ENCODE results near the gene MDFIC2. TPM values are rescaled to one million over a fixed set of nuclear protein-coding genes. Genes with fewer than 3 reads are reported as not detected.
"Not testable (repeated sequence)": the region's sequence is repeated elsewhere in the genome, so short reads cannot be mapped to it uniquely, and the experiment has no call there.

Gene MDFIC2
- total RNA-seq: not detected
- total RNA-seq: 0 reads per million in 2 donors

GRCh38 chr3:70312336-70312735, at the start of gene MDFIC2:
Gene MDFIC2 (minus strand): TSS chr3:70312638. CDS start chr3:70311973, 665 bp downstream.
- Mint-ChIP-seq H3K36me3 (ENCODE audit: low read depth) (no peaks in the 10 kb centered on the region), H3K27me3 (peaks cover 5% of the 10 kb centered on the region), H3K4me1 (no peaks in the 10 kb centered on the region), H3K27ac (no peak within 1 kb of the TSS), H3K4me3 (no peak within 1 kb of the TSS)
- ATAC-seq (no peak), DNase-seq (no peak)
- H3K9me3 ChIP-seq (ENCODE audit: control insufficient read depth, low read length, poor library complexity, severe bottlenecking): no peaks in the 10 kb centered on the region

- H3K4me1 Mint-ChIP-seq: no peaks in the 10 kb centered on the region
- H3K36me3 Mint-ChIP-seq (ENCODE audit: low read depth): no peaks in the 10 kb centered on the region
- H3K27ac Mint-ChIP-seq: no peak overlapping the region
- H3K9me3 ChIP-seq (ENCODE audit: control insufficient read depth, low read length, poor library complexity, severe bottlenecking): no peaks in the 10 kb centered on the region
- H3K4me3 Mint-ChIP-seq: no peak overlapping the region
- no peak for DNase-seq
- no peak for ATAC-seq
- no peaks in the 10 kb centered on the region for H3K27me3 Mint-ChIP-seq
These were observed 48.7 kb upstream of the MDFIC2 start for GRCh38 chr3:70360979-70361760.

GRCh38 chr3:70359711-70360110, 47.3 kb upstream of the MDFIC2 start:
- Mint-ChIP-seq H3K4me3 (no peak overlapping the region), H3K27ac (no peak overlapping the region), H3K36me3 (ENCODE audit: low read depth) (no peaks in the 10 kb centered on the region), H3K4me1 (no peaks in the 10 kb centered on the region), H3K27me3 (no peaks in the 10 kb centered on the region)
- H3K9me3 ChIP-seq (ENCODE audit: control insufficient read depth, low read length, poor library complexity, severe bottlenecking): no peaks in the 10 kb centered on the region
- ATAC-seq (no peak), DNase-seq (no peak)

- H3K36me3 Mint-ChIP-seq (ENCODE audit: low read depth): no peaks in the 10 kb centered on the region
- ATAC-seq (no peak), DNase-seq (no peak)
- H3K27me3 Mint-ChIP-seq: no peaks in the 10 kb centered on the region
- no peak overlapping the region for H3K27ac Mint-ChIP-seq
- no peaks in the 10 kb centered on the region for H3K4me1 Mint-ChIP-seq
- H3K9me3 ChIP-seq (ENCODE audit: control insufficient read depth, low read length, poor library complexity, severe bottlenecking): no peaks in the 10 kb centered on the region
- no peak overlapping the region for H3K4me3 Mint-ChIP-seq
These were observed 46.6 kb upstream of the MDFIC2 start for GRCh38 chr3:70358978-70359580.

- Mint-ChIP-seq H3K4me3 (no peak overlapping the region), H3K27me3 (peaks cover 12% of the 10 kb centered on the region), H3K27ac (no peak overlapping the region), H3K36me3 (ENCODE audit: low read depth) (peaks cover 2% of the 10 kb centered on the region), H3K4me1 (no peaks in the 10 kb centered on the region)
- no peak for ATAC-seq
- no peaks in the 10 kb centered on the region for H3K9me3 ChIP-seq (ENCODE audit: control insufficient read depth, low read length, poor library complexity, severe bottlenecking)
- no peak for DNase-seq
These were observed 39.8 kb upstream of the MDFIC2 start for GRCh38 chr3:70352215-70352614.

GRCh38 chr3:70342149-70342548, 29.7 kb upstream of the MDFIC2 start:
- peaks cover 1% of the 10 kb centered on the region for H3K27me3 Mint-ChIP-seq
- DNase-seq (no peak), ATAC-seq (no peak)
- no peaks in the 10 kb centered on the region for H3K9me3 ChIP-seq (ENCODE audit: control insufficient read depth, low read length, poor library complexity, severe bottlenecking)
- H3K4me3 Mint-ChIP-seq: no peak overlapping the region
- H3K4me1 Mint-ChIP-seq: no peaks in the 10 kb centered on the region
- no peak overlapping the region for H3K27ac Mint-ChIP-seq
- no peaks in the 10 kb centered on the region for H3K36me3 Mint-ChIP-seq (ENCODE audit: low read depth)

- DNase-seq; H3K4me1 Mint-ChIP-seq; H3K4me3 Mint-ChIP-seq; ATAC-seq; H3K27ac Mint-ChIP-seq; H3K27me3 Mint-ChIP-seq; H3K9me3 ChIP-seq (ENCODE audit: control insufficient read depth, low read length, poor library complexity, severe bottlenecking); H3K36me3 Mint-ChIP-seq (ENCODE audit: low read depth): not testable (repeated sequence)
These were observed 24.4 kb upstream of the MDFIC2 start for GRCh38 chr3:70336885-70337284.

- H3K4me3 Mint-ChIP-seq: no peak overlapping the region
- H3K4me1 Mint-ChIP-seq: no peaks in the 10 kb centered on the region
- H3K27ac Mint-ChIP-seq: no peak overlapping the region
- H3K36me3 Mint-ChIP-seq (ENCODE audit: low read depth): no peaks in the 10 kb centered on the region
- DNase-seq: no peak
- no peaks in the 10 kb centered on the region for H3K9me3 ChIP-seq (ENCODE audit: control insufficient read depth, low read length, poor library complexity, severe bottlenecking)
- no peaks in the 10 kb centered on the region for H3K27me3 Mint-ChIP-seq
- ATAC-seq: no peak
These were observed 20.6 kb upstream of the MDFIC2 start for GRCh38 chr3:70333080-70333479.

GRCh38 chr3:70315021-70315420, 2.6 kb upstream of the MDFIC2 start:
- H3K27me3 Mint-ChIP-seq: no peaks in the 10 kb centered on the region
- H3K27ac Mint-ChIP-seq: no peak overlapping the region
- no peaks in the 10 kb centered on the region for H3K4me1 Mint-ChIP-seq
- no peaks in the 10 kb centered on the region for H3K9me3 ChIP-seq (ENCODE audit: control insufficient read depth, low read length, poor library complexity, severe bottlenecking)
- no peak overlapping the region for H3K4me3 Mint-ChIP-seq
- H3K36me3 Mint-ChIP-seq (ENCODE audit: low read depth): no peaks in the 10 kb centered on the region
- DNase-seq (no peak), ATAC-seq (no peak)

- no peak overlapping the region for H3K27ac Mint-ChIP-seq
- H3K4me3 Mint-ChIP-seq: no peak overlapping the region
- no peak for DNase-seq
- peaks cover 5% of the 10 kb centered on the region for H3K27me3 Mint-ChIP-seq
- no peaks in the 10 kb centered on the region for H3K4me1 Mint-ChIP-seq
- H3K36me3 Mint-ChIP-seq (ENCODE audit: low read depth): no peaks in the 10 kb centered on the region
- ATAC-seq: no peak
- H3K9me3 ChIP-seq (ENCODE audit: control insufficient read depth, low read length, poor library complexity, severe bottlenecking): no peaks in the 10 kb centered on the region
These were observed 1.6 kb downstream of the MDFIC2 start for GRCh38 chr3:70310809-70311208.

- H3K9me3 ChIP-seq (ENCODE audit: control insufficient read depth, low read length, poor library complexity, severe bottlenecking): no peaks in the 10 kb centered on the region
- H3K4me3 Mint-ChIP-seq: no peak overlapping the region
- ATAC-seq (no peak), DNase-seq (no peak)
- peaks cover 5% of the 10 kb centered on the region for H3K27me3 Mint-ChIP-seq
- no peaks in the 10 kb centered on the region for H3K4me1 Mint-ChIP-seq
- no peaks in the 10 kb centered on the region for H3K36me3 Mint-ChIP-seq (ENCODE audit: low read depth)
- H3K27ac Mint-ChIP-seq: no peak overlapping the region
These were observed 2.8 kb downstream of the MDFIC2 start for GRCh38 chr3:70309591-70309990.

- Mint-ChIP-seq H3K4me3 (no peak overlapping the region), H3K36me3 (ENCODE audit: low read depth) (no peaks in the 10 kb centered on the region), H3K4me1 (no peaks in the 10 kb centered on the region), H3K27ac (no peak overlapping the region), H3K27me3 (peaks cover 5% of the 10 kb centered on the region)
- no peaks in the 10 kb centered on the region for H3K9me3 ChIP-seq (ENCODE audit: control insufficient read depth, low read length, poor library complexity, severe bottlenecking)
- ATAC-seq (no peak), DNase-seq (no peak)
These were observed 3.7 kb downstream of the MDFIC2 start for GRCh38 chr3:70308760-70309159.

GRCh38 chr3:70306736-70307135, 5.7 kb downstream of the MDFIC2 start:
- H3K9me3 ChIP-seq (ENCODE audit: control insufficient read depth, low read length, poor library complexity, severe bottlenecking): no peaks in the 10 kb centered on the region
- no peak for DNase-seq
- no peak for ATAC-seq
- no peaks in the 10 kb centered on the region for H3K36me3 Mint-ChIP-seq (ENCODE audit: low read depth)
- peaks cover 5% of the 10 kb centered on the region for H3K27me3 Mint-ChIP-seq
- H3K4me1 Mint-ChIP-seq: no peaks in the 10 kb centered on the region
- H3K4me3 Mint-ChIP-seq: no peak overlapping the region
- H3K27ac Mint-ChIP-seq: no peak overlapping the region

- Mint-ChIP-seq H3K4me1 (no peaks in the 10 kb centered on the region), H3K36me3 (ENCODE audit: low read depth) (no peaks in the 10 kb centered on the region), H3K27me3 (no peaks in the 10 kb centered on the region), H3K4me3 (no peak overlapping the region), H3K27ac (no peak overlapping the region)
- ATAC-seq (no peak), DNase-seq (no peak)
- no peaks in the 10 kb centered on the region for H3K9me3 ChIP-seq (ENCODE audit: control insufficient read depth, low read length, poor library complexity, severe bottlenecking)
These were observed 14.1 kb downstream of the MDFIC2 start for GRCh38 chr3:70298385-70298784.
